Measurements from ENCODE around the gene ANXA8. TPM values are rescaled to one million over a fixed set of nuclear protein-coding genes. Genes with fewer than 3 reads are reported as not detected.

ANXA8 gene
- polyA plus RNA-seq, 1 experiment = 0.27 TPM

DNA sequence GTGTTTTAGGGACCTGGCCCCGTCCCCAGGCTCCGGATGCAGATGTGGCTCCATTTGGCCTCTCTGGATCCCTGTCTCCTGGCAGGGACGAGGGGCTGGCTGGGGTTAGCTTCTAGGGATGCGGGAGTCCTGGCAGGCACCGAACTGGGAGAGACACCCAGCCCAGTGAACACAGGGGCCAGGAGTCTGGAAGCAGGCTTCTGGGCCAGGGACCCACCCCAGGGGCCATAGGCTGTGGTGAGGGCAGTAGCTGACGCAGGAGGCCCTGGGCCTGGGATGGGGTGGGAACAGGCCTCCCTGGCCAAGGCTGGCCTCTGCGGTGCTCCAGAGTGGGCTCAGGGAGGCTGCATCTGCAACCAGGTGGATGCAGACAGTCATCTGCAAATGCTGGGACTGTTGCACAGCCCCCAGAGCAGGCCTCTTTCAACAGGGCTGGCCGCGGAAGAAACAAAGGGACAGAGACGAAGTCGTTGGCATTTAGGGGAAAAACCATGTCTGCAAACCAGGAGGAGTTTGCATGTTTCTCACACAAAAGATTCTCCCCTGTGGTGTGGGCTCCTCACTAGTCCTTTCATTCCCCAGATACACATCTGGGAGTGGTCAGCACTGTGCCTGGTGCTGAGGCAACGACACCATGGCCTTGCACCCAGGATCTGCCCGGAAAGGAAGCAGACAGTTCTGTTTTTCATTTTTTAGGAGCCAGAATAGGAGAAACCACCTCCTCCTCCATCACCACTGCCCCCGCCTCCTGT, 63.4 kb downstream of the ANXA8 start:
- no peak for DNase-seq (ENCODE audit: low read depth)
- Histone ChIP-seq H3K4me3 (ENCODE audit: low read depth, low read length) (no peak overlapping the region), H3K36me3 (ENCODE audit: control insufficient read depth, insufficient read depth, low read length) (no peaks in the 10 kb centered on the region), H3K27me3 (ENCODE audit: control insufficient read depth, insufficient read depth, low read length) (peaks cover 2% of the 10 kb centered on the region; the same call in 1 of the 2 replicates)
- TF ChIP-seq, protein P1, sequence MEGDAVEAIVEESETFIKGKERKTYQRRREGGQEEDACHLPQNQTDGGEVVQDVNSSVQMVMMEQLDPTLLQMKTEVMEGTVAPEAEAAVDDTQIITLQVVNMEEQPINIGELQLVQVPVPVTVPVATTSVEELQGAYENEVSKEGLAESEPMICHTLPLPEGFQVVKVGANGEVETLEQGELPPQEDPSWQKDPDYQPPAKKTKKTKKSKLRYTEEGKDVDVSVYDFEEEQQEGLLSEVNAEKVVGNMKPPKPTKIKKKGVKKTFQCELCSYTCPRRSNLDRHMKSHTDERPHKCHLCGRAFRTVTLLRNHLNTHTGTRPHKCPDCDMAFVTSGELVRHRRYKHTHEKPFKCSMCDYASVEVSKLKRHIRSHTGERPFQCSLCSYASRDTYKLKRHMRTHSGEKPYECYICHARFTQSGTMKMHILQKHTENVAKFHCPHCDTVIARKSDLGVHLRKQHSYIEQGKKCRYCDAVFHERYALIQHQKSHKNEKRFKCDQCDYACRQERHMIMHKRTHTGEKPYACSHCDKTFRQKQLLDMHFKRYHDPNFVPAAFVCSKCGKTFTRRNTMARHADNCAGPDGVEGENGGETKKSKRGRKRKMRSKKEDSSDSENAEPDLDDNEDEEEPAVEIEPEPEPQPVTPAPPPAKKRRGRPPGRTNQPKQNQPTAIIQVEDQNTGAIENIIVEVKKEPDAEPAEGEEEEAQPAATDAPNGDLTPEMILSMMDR (IDR thresholded peaks at IDR 0.05; ENCODE audit: insufficient read depth, low read depth, low read length) = no peak
- ChIA-PET CTCF (no interaction called here), POLR2A (no interaction called here)

- TF ChIP-seq, protein P1 (IDR thresholded peaks at IDR 0.05; ENCODE audit: insufficient read depth, low read depth, low read length) = no peak
- ChIA-PET POLR2A (no interaction called here), CTCF (no interaction called here)
Observed at GRCh38 chr10:47419421-47419820, 64.5 kb downstream of the ANXA8 start.

GRCh38 chr10:47418966-47419365, 64.9 kb downstream of the ANXA8 start:
- CTCF ChIA-PET = no interaction called here
- H3K27me3 ChIP-seq (ENCODE audit: control insufficient read depth, insufficient read depth, low read length) = peaks cover 2% of the 10 kb centered on the region; the same call in 1 of the 2 replicates
- TF ChIP-seq, protein P1 (IDR thresholded peaks at IDR 0.05; ENCODE audit: insufficient read depth, low read depth, low read length) = no peak
- no peak for DNase-seq (ENCODE audit: low read depth)
- no peaks in the 10 kb centered on the region for H3K36me3 ChIP-seq (ENCODE audit: control insufficient read depth, insufficient read depth, low read length)
- POLR2A ChIA-PET = no interaction called here
- no peak overlapping the region for H3K4me3 ChIP-seq (ENCODE audit: low read depth, low read length)

More at GRCh38 chr10:47419421-47419820, 64.5 kb downstream of the ANXA8 start:
- no peak for DNase-seq (ENCODE audit: low read depth)
- Histone ChIP-seq H3K27me3 (ENCODE audit: control insufficient read depth, insufficient read depth, low read length) (peaks cover 2% of the 10 kb centered on the region; the same call in 1 of the 2 replicates), H3K36me3 (ENCODE audit: control insufficient read depth, insufficient read depth, low read length) (no peaks in the 10 kb centered on the region), H3K4me3 (ENCODE audit: low read depth, low read length) (no peak overlapping the region)

DNA sequence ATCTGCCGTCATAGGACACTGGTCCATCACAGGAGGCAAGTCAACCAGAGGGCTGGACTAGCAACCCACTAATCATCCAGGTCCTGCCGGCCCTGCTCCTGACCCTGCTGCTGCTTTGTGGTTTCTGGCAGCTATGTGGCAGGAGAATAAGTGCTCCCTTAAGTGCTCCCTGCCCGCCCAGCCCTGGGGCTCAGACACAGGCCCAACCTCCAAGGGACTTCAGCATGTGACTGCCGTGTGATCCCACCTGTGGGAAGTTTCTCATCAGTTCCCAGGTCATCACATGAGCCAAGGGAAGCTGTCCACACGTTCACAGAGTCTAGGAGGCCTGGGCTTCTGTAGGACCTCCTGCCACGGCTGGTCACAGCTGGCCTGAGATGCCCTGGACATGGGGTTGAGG, 65.6 kb downstream of the ANXA8 start:
- H3K27me3 ChIP-seq (ENCODE audit: control insufficient read depth, insufficient read depth, low read length) = peaks cover 2% of the 10 kb centered on the region; the same call in 1 of the 2 replicates
- H3K36me3 ChIP-seq (ENCODE audit: control insufficient read depth, insufficient read depth, low read length) = no peaks in the 10 kb centered on the region
- ChIA-PET POLR2A (no interaction called here), CTCF (no interaction called here)
- H3K4me3 ChIP-seq (ENCODE audit: low read depth, low read length) = no peak overlapping the region
- TF ChIP-seq, protein P1 (IDR thresholded peaks at IDR 0.05; ENCODE audit: insufficient read depth, low read depth, low read length) = no peak
- DNase-seq (ENCODE audit: low read depth) = no peak

Small RNA genes within 50 kb of the gene (small RNA-seq; reads per million reads assigned to genes)
- not detected for gene AL591684.3 (ENCODE audit: insufficient read length, low read depth, low replicate concordance)
- not detected for gene RNA5SP312 (ENCODE audit: insufficient read length, low read depth, low replicate concordance)

Other genes starting within 250 kb of the ANXA8 start
- gene GDF10, start 183.9 kb downstream of the ANXA8 start, polyA plus RNA-seq (2011; rRNA removed) = not detected in 2 replicates
- gene GDF2, start 161.7 kb downstream of the ANXA8 start, polyA plus RNA-seq (2011; rRNA removed) = not detected in 2 replicates
- not detected in 2 replicates for gene RBP3, start 135.8 kb downstream of the ANXA8 start, polyA plus RNA-seq (2011; rRNA removed)
- 0.15 and 0.17 TPM in 2 replicates for gene ZNF488, start 99.8 kb downstream of the ANXA8 start, polyA plus RNA-seq (2011; rRNA removed)
- not detected in 2 replicates for gene FAM25G, start 7.6 kb upstream of the ANXA8 start, polyA plus RNA-seq (2011; rRNA removed)
- 3.7 and 3.8 TPM in 2 replicates for gene AGAP9, start 39.5 kb upstream of the ANXA8 start, polyA plus RNA-seq (2011; rRNA removed)

Measured in BJ (cell line).